NCI-H2227 (cell line): ENCODE measurements around the gene TUFM.
"Not testable (repeated sequence)": the region's sequence is repeated elsewhere in the genome, so short reads cannot be mapped to it uniquely, and the experiment has no call there.

Experiments used
- DNase-seq: peaks from one replicate; lab custom pipeline; 2025; ENCODE audit not compliant: unreplicated experiment; lab: John Stamatoyannopoulos, UW

The TUFM gene

GRCh38 chr16:28875134-28876018 lies 29.2 kb upstream of the TUFM start:
- DNase-seq: no peak

- no peak for DNase-seq
Measured at GRCh38 chr16:28874406-28874805, 28.3 kb upstream of the TUFM start.

- peak; percentile 32 for DNase-seq
Measured at GRCh38 chr16:28873543-28874201, 27.5 kb upstream of the TUFM start.

- no peak for DNase-seq
Measured at GRCh38 chr16:28872952-28873351, 26.8 kb upstream of the TUFM start.

GRCh38 chr16:28869201-28869600 lies 23.1 kb upstream of the TUFM start:
- no peak for DNase-seq

- not testable (repeated sequence) for DNase-seq
Measured at GRCh38 chr16:28867646-28868045, 21.5 kb upstream of the TUFM start.

- no peak for DNase-seq
Measured at GRCh38 chr16:28867241-28867640, 21.1 kb upstream of the TUFM start.

GRCh38 chr16:28866454-28866804 lies 20.3 kb upstream of the TUFM start:
- DNase-seq: no peak

- DNase-seq: no peak
Measured at GRCh38 chr16:28865722-28866453, 19.7 kb upstream of the TUFM start.

- no peak for DNase-seq
Measured at GRCh38 chr16:28865001-28865688, 19.0 kb upstream of the TUFM start.

- no peak for DNase-seq
Measured at GRCh38 chr16:28863929-28864793, 18.0 kb upstream of the TUFM start.

GRCh38 chr16:28859326-28859725 lies 13.2 kb upstream of the TUFM start:
- DNase-seq: no peak

- no peak for DNase-seq
Measured at GRCh38 chr16:28858421-28858820, 12.3 kb upstream of the TUFM start.

- DNase-seq: peak; percentile 38
Measured at GRCh38 chr16:28846933-28847273, 755 bp upstream of the TUFM start.

- DNase-seq: no peak
Measured at GRCh38 chr16:28845761-28846079, 428 bp downstream of the TUFM start.

GRCh38 chr16:28845293-28845692 lies 855 bp downstream of the TUFM start:
- peak; percentile 62 for DNase-seq

GRCh38 chr16:28844226-28844885 lies 1.8 kb downstream of the TUFM start:
- DNase-seq: no peak

- DNase-seq: no peak
Measured at GRCh38 chr16:28843766-28844165, 2.4 kb downstream of the TUFM start.

GRCh38 chr16:28842696-28843095 lies 3.5 kb downstream of the TUFM start:
- no peak for DNase-seq

GRCh38 chr16:28839899-28840298 lies 6.2 kb downstream of the TUFM start:
- DNase-seq: no peak
